ENCODE results near the gene OR4M1.
"Not testable (repeated sequence)": the region's sequence is repeated elsewhere in the genome, so short reads cannot be mapped to it uniquely, and the experiment has no call there.

The OR4M1 gene

GRCh38 chr14:19823765-19824164 is 50.5 kb downstream of the OR4M1 start:
- DNase-seq, result no peak

- not testable (repeated sequence) for DNase-seq
Observed at GRCh38 chr14:19827626-19828244, 54.4 kb downstream of the OR4M1 start.

GRCh38 chr14:19828314-19828713 is 55.0 kb downstream of the OR4M1 start:
- DNase-seq, result no peak
